ENCODE measurements around the gene TTLL9.

DNA sequence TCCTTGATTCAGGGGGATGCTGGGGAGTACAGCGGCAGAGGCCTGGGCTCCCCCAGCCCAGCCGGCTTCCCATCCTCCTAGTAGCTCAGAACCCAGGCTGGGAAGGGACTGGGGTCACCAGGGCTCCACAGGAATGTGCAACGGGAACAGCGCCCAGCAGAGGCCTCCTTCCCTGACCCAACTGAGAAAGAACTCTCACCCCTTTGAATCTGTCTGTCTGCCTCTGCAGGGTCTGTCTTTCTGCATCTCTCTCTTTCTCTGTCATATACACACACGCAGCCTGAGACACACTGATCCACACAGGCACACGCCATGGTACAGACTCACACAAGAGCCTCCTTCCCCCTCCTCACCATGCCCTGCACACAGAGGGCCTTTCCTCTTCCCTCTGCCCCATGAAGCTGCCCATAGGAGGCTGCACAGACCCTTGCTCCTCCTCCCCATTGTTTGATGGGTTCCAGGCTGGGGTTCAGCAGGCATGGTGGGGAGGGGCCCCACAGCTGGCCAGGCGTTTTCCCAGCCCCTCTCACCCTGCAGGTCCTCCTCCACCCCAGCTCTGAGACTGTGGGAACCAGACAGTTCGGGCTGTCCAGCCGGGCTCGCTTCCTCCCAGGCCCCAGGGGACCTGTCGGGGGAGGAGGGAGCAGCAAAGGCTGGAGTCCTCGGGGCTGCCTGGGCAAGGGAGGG is 27.8 kb upstream of the TTLL9 start:
- no peak for TF ChIP-seq POLR2AphosphoS5 (IDR thresholded peaks at IDR 0.05; ENCODE audit: borderline replicate concordance, low read depth, low read length)
- no peak for TF ChIP-seq EZH2 (IDR thresholded peaks at IDR 0.05)
- no peak for TF ChIP-seq FOXP2 (optimal IDR thresholded peaks at IDR 0.05; ENCODE audit: control extremely low read depth, extremely low read length, insufficient read depth)

Measured in SK-N-MC (cell line).